ENCODE measurements around the gene ST6GALNAC1.

ST6GALNAC1 gene

GRCh38 chr17:76686538-76687297, 43.2 kb upstream of the ST6GALNAC1 start:
- no peak overlapping the region for H3K4me3 ChIP-seq (ENCODE audit: low read depth, low read length)
- TF ChIP-seq CTCF (IDR thresholded peaks at IDR 0.05; ENCODE audit: low read depth, low read length): no peak

DNA sequence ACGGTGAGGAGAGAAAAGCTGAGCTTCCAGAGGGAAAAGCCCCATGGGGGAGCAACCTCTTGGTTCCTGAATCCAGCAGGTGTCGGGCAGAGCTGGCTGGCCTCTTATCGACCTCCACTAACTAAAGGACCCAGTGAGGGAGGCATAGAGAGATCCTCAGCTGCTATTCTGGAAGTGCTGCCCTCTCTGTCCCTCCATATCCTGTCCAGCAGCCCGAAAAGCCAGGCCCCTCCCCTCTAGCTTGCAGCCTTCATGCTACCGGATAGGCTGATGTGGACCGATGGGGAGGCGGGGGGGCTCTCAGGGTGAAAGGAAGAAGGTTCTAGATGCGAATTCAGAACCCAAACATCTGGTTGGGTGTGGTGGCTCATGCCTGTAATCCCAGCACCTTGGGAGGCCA, 42.3 kb upstream of the ST6GALNAC1 start:
- no peak overlapping the region for H3K4me3 ChIP-seq (ENCODE audit: low read depth, low read length)
- TF ChIP-seq CTCF (IDR thresholded peaks at IDR 0.05; ENCODE audit: low read depth, low read length): no peak

- TF ChIP-seq CTCF (IDR thresholded peaks at IDR 0.05; ENCODE audit: low read depth, low read length): no peak
- H3K4me3 ChIP-seq (ENCODE audit: low read depth, low read length): no peak overlapping the region
These were observed 41.8 kb upstream of the ST6GALNAC1 start for GRCh38 chr17:76685366-76685765.

DNA sequence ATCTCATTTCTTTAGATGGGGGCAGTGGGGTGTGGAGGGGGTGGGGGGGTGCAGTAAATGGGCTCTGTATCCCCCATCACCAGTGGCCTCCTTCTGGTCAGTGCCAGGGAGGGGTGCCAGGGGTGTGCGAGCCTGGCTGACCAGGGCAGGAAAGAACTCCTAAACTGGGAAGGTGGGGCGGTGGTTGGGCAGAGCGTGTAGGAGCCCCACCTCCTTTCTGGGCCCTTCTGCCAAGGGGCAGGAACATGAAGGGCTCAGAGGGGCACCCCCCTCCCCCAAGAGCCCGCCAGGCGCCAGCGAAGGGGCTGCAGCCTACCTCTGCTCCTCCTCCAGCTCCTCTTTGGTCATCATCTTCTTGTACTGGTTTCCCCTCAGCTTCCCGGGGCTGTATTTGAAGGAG, 41.2 kb upstream of the ST6GALNAC1 start:
- no peak overlapping the region for H3K4me3 ChIP-seq (ENCODE audit: low read depth, low read length)
- no peak for TF ChIP-seq CTCF (IDR thresholded peaks at IDR 0.05; ENCODE audit: low read depth, low read length)

GRCh38 chr17:76683921-76684745, 40.6 kb upstream of the ST6GALNAC1 start:
- H3K4me3 ChIP-seq (ENCODE audit: low read depth, low read length): no peak overlapping the region
- no peak for TF ChIP-seq CTCF (IDR thresholded peaks at IDR 0.05; ENCODE audit: low read depth, low read length)

DNA sequence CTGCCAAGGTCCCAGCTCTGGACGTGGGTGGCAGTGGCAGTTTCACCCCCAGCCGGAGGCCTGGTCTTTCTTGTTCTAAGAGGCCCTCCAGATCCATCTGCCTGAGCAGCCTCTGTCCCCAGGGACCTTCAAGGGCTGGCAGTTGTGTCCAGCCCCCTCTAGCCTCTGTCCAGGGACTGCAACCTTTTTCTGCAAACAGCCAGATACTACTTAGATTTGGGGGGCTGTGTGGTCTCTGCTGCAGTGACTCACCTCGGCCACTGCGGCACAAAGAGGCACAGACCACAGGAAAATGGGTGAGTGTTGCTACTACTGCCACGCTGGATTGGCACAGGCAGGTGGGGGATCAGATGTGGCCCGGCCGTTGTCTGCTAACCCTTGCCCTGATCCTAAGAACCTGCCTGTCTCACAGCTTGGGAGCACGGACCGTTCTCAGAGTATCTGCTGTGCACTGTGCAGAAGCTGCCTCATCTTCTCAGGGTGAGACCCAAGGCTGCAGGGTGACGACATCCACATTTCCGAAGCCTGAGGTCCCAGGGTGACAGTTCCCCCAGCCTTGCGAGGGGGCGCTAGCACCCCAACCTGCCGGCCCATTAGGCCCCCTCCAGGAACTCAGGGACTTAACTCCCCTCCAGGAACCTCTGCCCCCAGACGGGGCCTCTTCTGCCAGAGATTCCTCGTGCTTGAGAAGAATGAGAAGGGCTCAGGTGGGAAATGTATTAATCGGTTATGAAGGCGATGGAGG, 39.6 kb upstream of the ST6GALNAC1 start:
- no peak for TF ChIP-seq CTCF (IDR thresholded peaks at IDR 0.05; ENCODE audit: low read depth, low read length)
- no peak overlapping the region for H3K4me3 ChIP-seq (ENCODE audit: low read depth, low read length)
